Activated CD8-positive, alpha-beta memory T cell treated with anti-CD3 and anti-CD28 coated beads for 36 hours (primary cell): ENCODE measurements around the gene PHF21B. TPM values are rescaled to one million over a fixed set of nuclear protein-coding genes. Genes with fewer than 3 reads are reported as not detected.
"Not testable (repeated sequence)": the region's sequence is repeated elsewhere in the genome, so short reads cannot be mapped to it uniquely, and the experiment has no call there.

Experiments used
- CTCF ChIA-PET: fragments of 350-600 bp; sonication (Branson Sonifier 250); formaldehyde crosslinking; loops from one replicate; lab custom pipeline; 2021; ENCODE audit warnings: antibody characterized with exemption; lab: Charles Lee
- POLR2A ChIA-PET: fragments of 350-600 bp; sonication (Branson Sonifier 250); formaldehyde crosslinking; loops from one replicate; lab custom pipeline; 2021; ENCODE audit warnings: antibody characterized with exemption; lab: Charles Lee
- total RNA-seq, 2 experiments: library from RNA; stranded (reverse); gene quantifications; one replicate each; pipeline ENCODE4 v1.2.3, GENCODE V29; 2021

PHF21B gene
- total RNA-seq, 2 experiments from 2014 or later: 0.53 TPM; not detected in 1

DNA sequence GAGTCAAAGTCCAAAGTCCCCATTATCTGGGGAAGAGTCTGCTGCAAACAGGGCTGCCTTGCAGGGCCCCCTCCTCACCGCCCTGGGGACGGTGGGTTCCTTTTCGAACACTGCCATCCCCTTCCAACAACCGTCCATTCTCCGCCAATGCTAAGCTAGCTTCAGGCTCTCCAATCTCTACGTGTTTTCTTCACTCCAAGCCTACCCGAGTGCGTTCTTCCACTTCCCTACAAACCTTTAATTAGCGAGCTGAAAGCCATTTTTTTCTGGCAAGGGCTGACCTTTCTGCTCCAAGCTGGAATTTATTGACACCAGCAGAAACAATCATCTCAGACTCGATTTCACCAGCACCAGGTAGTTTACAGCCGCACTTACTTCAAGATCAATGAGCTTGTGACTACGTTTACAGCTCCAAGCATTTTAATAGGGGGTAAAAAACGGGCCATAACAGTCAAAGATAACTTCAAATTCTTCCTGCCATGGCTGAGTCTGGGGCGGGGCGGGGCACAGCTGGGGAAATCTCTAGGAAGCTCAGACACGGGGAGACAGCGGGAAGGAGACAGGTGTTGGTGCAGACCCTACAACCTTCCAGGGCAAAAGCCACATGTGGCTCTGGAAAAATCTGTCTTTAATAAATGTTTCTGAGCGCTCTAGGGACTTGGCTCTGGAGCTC is 82.2 kb downstream of the PHF21B start:
- POLR2A ChIA-PET: interaction anchor here (0.6 kb wide), 1 partner anchor 522 kb away, joined by 11 read pairs; no protein-coding TSS in a partner anchor
- CTCF ChIA-PET: no interaction called here

- ChIA-PET CTCF (no interaction called here), POLR2A (interaction anchor here (0.6 kb wide), 1 partner anchor 523 kb away, joined by 11 read pairs; no protein-coding TSS in a partner anchor)
These were observed 83.1 kb downstream of the PHF21B start for GRCh38 chr22:44926491-44927415.

- ChIA-PET POLR2A (no interaction called here), CTCF (no interaction called here)
These were observed 83.7 kb downstream of the PHF21B start for GRCh38 chr22:44926124-44926475.

DNA sequence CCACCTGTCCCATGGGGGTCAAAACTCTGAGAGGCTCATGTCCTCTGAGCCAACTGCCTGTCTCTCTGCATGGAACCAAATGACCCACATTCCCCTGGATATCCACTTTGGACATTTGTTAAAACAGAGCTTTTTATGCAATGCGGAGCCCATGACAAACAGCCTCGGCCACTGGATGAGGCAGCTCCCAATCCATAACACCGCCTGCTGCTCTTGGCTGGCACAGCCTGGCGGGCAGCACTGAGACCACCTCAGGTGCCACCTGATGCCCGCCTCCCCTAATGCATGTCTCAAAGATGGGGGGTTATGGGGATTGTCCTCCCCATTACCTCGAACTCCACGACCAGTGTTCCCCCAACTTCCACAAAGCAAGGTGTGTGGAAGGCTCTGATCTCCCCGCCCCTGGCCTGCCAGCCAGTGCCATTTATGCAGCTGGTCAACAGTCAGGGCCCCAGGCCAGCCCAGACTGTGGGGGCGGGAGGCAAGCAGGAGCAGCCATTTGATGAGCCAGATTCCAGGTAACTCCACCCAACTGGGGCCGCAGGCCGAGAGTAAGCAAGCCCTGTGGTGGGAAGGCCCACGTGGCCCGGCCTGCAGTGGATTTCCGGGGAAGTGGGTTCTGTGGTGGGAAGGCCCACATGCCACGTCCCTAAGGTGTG is 84.2 kb downstream of the PHF21B start:
- POLR2A ChIA-PET: no interaction called here
- CTCF ChIA-PET: no interaction called here

DNA sequence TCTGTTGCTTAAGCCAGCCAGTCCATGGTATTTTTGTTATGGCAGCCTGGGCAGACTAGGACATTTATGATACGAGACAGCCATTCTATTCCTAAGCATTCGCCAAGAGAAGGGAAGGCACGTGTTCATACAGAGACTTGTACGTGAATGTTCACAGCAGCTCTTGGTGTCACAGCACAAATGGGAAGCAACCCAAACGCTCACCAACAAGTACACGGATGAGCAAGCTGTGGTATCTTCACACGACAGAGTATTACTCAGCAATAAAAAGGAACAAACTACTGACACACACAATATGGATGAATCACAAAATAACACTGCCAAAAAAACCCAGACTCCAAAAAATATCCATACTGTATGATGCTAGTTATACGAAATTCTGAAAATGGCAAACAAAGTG is 85.1 kb downstream of the PHF21B start:
- ChIA-PET POLR2A (no interaction called here), CTCF (no interaction called here)

DNA sequence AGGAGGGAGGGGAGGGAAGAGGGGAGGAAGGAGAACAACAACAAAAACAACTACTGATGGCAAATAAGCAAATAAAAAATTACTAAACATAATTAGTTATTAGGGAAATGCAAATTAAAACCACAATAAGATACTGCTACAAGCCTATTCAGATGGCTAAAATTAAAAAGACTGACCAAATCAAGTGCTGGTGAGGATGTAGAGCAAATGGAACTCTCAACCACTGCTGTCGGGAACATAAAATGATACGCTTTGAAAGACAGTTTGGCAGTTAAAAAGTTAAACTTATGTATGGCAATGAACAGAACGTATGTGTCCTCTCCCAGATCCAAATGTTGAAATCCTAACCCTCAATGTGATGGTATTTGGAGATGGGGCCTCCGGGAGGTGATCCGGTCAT is 85.7 kb downstream of the PHF21B start:
- POLR2A ChIA-PET: no interaction called here
- CTCF ChIA-PET: no interaction called here

GRCh38 chr22:44921766-44922165 is 88.0 kb downstream of the PHF21B start:
- CTCF ChIA-PET, POLR2A ChIA-PET: not testable (repeated sequence)

DNA sequence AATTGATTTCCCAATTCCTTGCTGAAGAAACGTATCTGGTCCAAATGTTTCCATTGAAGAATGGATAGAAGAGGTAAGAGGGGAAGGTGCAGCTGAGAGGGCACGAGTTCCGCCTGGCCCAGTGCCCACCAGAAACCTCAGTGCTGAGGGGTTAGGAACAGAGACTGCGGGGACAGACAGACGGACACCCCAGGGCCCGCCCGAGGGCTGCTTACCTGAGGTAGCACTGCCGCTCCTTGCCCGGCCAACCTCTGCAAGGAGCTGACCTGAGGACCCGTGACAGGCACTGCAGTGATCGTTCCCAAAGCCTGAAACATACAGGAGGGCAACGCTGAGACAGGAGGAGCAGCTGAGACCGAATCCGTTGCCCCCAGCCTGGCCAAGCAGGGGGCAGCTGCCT is 89.6 kb downstream of the PHF21B start:
- ChIA-PET CTCF (no interaction called here), POLR2A (no interaction called here)

DNA sequence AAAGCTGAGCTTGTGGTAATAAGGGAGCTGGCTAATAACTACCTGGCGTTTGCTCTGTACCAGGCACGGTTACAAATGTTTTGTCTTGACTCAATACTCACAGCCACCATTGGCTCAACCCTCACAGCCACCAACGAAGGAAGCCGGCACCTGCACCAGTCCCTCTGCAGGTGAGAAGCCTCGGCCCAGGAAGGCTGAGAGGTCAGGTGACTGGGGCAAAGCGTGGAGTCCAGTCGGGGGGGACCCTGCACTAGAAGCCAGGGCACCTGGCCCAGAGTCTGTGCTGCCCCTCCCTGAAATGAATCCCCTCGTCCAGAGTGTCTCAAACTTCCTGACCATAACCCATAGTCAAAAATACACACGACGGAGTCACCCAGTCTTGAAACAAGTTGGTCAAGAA is 90.1 kb downstream of the PHF21B start:
- ChIA-PET CTCF (no interaction called here), POLR2A (no interaction called here)

DNA sequence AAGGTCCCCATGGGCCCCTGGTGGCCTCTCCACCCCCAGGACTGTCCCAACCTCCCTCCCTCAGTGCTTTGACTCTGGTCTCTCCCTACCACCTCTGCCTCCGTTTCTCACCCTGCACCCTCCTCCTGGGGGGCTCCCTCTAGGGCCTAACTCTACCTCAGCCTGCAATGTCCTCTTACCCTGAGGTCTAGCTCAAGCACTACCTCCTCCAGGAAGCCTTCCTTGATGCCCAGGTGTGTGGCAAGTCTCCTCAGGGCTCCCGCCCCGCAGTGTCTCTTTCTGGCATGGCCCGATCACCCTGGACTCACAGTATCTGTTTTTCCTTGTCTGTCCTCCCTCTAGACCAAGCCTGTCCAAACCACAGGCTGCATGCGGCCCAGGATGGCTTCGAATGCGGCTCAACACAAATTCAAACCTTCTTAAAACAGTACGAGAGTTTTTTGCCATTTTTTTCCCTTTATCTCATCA is 90.8 kb downstream of the PHF21B start:
- ChIA-PET CTCF (no interaction called here), POLR2A (no interaction called here)

DNA sequence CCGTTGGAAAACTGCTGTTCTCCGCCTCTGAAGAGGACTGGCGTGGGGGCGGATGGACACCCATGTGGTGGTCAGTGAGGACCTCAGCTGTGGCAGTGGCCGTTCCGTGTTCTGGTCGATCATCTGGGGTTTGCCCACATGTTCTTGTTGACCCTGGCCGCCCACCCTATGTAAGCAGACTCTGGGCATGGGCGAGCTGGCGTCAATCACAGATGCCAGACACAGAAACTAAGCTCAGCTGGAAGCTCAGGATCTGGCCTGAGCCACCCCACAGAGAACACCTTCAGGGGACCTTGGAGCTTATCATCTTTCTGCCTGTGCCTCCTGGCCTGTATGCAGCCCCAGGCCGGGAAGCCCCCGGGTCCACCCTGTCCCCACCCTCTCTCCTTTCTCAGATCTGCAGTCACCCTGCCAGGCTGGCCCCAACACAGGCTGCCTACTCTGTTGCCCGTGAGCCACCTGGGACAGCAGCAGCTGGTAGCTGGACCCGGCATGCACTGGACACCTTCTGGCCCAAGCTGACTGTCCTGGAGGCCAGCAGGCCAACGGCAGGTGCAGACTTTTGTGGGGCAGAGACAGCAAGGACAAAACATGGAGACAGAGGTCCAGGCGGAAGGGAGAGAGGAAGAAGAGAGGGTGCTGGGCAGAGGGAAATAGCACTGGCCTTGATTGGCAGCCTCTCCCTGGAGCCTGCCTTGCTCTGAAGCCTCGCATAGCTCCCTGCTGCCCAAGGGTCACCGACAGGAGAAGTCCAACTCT is 91.5 kb downstream of the PHF21B start:
- POLR2A ChIA-PET: interaction anchor here (0.6 kb wide), 1 partner anchor 814 kb away, joined by 5 read pairs; no protein-coding TSS in a partner anchor
- CTCF ChIA-PET: no interaction called here

GRCh38 chr22:44917372-44918165 is 92.2 kb downstream of the PHF21B start:
- POLR2A ChIA-PET: no interaction called here
- CTCF ChIA-PET: no interaction called here

DNA sequence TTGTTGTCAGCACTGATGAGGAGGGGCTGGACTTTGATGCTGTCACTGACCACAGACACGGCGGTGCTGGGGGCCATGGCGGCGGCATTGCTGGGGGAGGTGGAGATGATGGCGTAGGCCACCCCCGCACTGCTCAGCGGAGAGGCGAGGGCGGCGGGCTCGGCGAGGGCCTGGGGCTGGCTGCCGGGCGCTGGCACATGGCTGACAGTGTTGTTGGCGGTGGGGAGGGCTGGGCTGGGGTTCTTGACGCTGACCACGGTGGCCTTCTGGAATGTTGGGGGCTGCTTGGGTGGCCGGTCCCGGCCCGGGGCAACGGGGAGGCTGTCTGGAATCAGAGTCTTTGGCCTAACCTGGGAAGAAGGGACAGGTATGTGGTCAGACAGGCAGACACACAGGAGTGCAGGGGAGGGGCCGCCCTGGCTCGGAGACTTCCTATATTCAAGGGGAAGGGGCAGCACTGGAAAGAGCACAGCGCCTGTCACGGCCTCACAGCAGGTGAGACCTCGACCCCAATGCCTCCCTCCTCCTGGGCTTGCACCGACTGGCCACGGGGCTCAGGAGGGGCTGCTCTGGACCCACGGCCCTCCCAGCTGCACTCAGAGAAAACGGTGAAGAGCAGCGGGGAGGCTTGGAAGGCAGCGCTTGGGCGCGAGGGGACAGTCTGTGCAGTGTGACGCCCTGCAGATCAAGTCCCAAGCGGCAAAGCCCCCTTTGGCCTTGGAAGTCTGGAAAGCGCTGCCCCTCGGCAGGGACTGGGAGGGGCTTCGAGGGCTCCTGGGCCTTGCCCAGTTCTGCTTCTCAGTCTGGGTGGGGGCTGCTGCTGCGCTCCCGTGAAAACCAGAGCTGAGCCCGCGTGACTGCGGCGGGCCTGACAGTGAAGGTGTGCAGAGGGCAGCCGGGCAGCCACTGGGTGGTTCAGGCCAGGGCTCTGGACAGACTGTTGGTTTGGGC is 93.2 kb downstream of the PHF21B start:
- POLR2A ChIA-PET: no interaction called here

GRCh38 chr22:44915441-44915840 is 94.4 kb downstream of the PHF21B start:
- CTCF ChIA-PET: no interaction called here
- POLR2A ChIA-PET: no interaction called here

More for the DNA sequence above, 93.2 kb downstream of the PHF21B start:
- CTCF ChIA-PET: no interaction called here

- CTCF ChIA-PET: no interaction called here
- POLR2A ChIA-PET: interaction anchor here (0.6 kb wide), 1 partner anchor 41 kb away, joined by 10 read pairs; no protein-coding TSS in a partner anchor
These were observed 95.6 kb downstream of the PHF21B start for GRCh38 chr22:44914026-44914721.

DNA sequence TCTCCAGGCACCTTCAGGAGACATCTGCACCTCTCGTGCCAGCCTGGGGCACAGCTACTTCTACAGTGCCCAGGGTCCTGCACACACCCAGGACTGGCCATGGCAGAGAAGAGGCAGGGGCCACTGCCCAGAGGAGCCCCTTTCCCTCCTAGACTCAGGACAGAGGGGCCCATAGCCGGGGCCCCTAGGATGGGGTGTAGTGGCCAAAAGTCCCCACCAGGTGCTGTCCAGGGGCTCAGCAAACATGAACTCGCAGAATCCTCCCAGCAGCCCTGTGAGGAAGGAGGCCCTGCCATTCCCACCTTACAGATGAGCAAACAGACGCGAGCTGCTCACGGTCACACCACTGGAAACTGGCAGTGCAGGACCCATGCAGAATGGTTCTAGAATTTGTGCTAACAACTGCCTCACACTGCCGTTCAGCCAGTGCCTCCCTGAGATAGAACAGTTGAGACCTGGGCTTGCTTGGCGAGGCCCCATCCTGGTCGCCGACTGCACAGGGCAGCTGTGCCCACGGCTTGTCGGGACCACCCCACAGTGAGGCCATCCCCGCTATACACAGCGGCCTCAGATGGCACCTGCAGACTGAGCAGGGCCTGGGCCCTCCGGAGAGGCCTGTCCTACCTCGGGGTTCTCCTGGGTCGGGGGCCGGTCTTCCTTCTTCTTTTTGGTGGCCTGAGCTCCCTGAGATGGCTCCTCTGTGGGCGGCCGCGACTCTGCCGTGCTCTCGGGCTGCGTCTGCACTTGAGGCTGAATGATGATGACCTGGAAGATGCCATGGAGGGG is 96.4 kb downstream of the PHF21B start:
- CTCF ChIA-PET: no interaction called here
- POLR2A ChIA-PET: no interaction called here
